Endothelial cell of umbilical vein (primary cell): ENCODE data around the gene SETX. TPM values are rescaled to one million over a fixed set of nuclear protein-coding genes. Genes with fewer than 3 reads are reported as not detected.

ENCODE experiments used
- BruUV-seq: library from RNA; stranded (reverse); fragments of 400-500 nt; replicated peaks from 2 replicates; lab custom pipeline; 2021; lab: Mats Ljungman, UMichigan
- CTCF ChIA-PET: fragments of 300-600, 350-600 bp; sonication (Branson Sonifier 250); formaldehyde crosslinking; loops from one replicate; lab custom pipeline; 2021; ENCODE audit warnings: antibody characterized with exemption, inconsistent platforms; lab: Charles Lee
- POLR2A ChIA-PET: fragments of 300-600, 350-600 bp; sonication (Branson Sonifier 250); formaldehyde crosslinking; loops from one replicate; lab custom pipeline; 2021; ENCODE audit warnings: antibody characterized with exemption, inconsistent platforms; lab: Charles Lee
- DNase-seq: peaks from one replicate; pipeline ENCODE4 v3.0.0-alpha.2; 2011; ENCODE audit warnings: low read depth, low spot score
- FAIRE-seq: peaks from 2 replicates; lab custom pipeline; 2011; peaks lifted over from hg19 to GRCh38; lab: Jason Lieb, UNC
- H2AFZ ChIP-seq: 2 replicates; pipeline ENCODE4 v1.6.0; 2012; ENCODE audit warnings: low read depth, low read length, control low read depth, inconsistent platforms
- H3K27ac ChIP-seq: 2 replicates; pipeline ENCODE4 v1.5.1; 2011; ENCODE audit warnings: low read depth, mild to moderate bottlenecking, control low read depth, low read length, moderate library complexity; ENCODE audit not compliant: insufficient read depth
- H3K27me3 ChIP-seq, 2 experiments: 2 replicates each; pipeline versions ENCODE4 v1.6.0 to v1.6.1; 2011; ENCODE audit warnings: low read length in 2 of 2, mixed read lengths in 1 of 2; ENCODE audit not compliant: control insufficient read depth in 2 of 2, insufficient read depth in 2 of 2
- H3K36me3 ChIP-seq, 2 experiments: 2 replicates in 1 of 2; 3 replicates in 1 of 2; pipeline ENCODE4 v1.5.1; 2011; ENCODE audit warnings: low read length in 2 of 2, mild to moderate bottlenecking in 1 of 2, moderate library complexity in 1 of 2; ENCODE audit not compliant: control insufficient read depth in 2 of 2, insufficient read depth in 2 of 2; ENCODE audit errors: extremely low read depth in 1 of 2
- H3K4me1 ChIP-seq: 3 replicates; pipeline ENCODE4 v1.5.1; 2011; ENCODE audit warnings: mild to moderate bottlenecking, low read length; ENCODE audit not compliant: control insufficient read depth, insufficient read depth; ENCODE audit errors: extremely low read depth
- H3K4me2 ChIP-seq: 2 replicates; pipeline ENCODE4 v1.6.1; 2011; ENCODE audit warnings: low read length, control low read depth, mixed read lengths; ENCODE audit not compliant: insufficient read depth
- H3K4me3 ChIP-seq, 3 experiments: fragments of 200-600 bp in 1 of 3; sonication (generic), shearing (Covaris generic) in 1 of 3; replicated peaks in 1 of 3; 2 replicates each; pipeline ENCODE4 v1.5.1; 2011 to 2016; ENCODE audit warnings: control low read depth in 3 of 3, low read length in 3 of 3, mild to moderate bottlenecking in 2 of 3, inconsistent platforms in 1 of 3, low read depth in 1 of 3, moderate library complexity in 1 of 3; ENCODE audit not compliant: insufficient read depth in 1 of 3
- H3K79me2 ChIP-seq: 2 replicates; pipeline ENCODE4 v1.6.0; 2012; ENCODE audit warnings: low read length, inconsistent platforms; ENCODE audit not compliant: control insufficient read depth, insufficient read depth
- H3K9ac ChIP-seq: replicated peaks from 2 replicates; pipeline ENCODE3; 2011; ENCODE audit warnings: low read length, control low read depth; ENCODE audit not compliant: insufficient read depth; ENCODE audit errors: extremely low read depth
- H3K9me1 ChIP-seq: replicated peaks from 3 replicates; pipeline ENCODE4 v1.6.0; 2011; ENCODE audit warnings: mild to moderate bottlenecking, low read length; ENCODE audit not compliant: control insufficient read depth, insufficient read depth; ENCODE audit errors: extremely low read depth
- H3K9me3 ChIP-seq: replicated peaks from 2 replicates; pipeline ENCODE4 v1.5.1; 2012; ENCODE audit warnings: low read length, inconsistent platforms; ENCODE audit not compliant: control insufficient read depth, insufficient read depth
- H4K20me1 ChIP-seq: replicated peaks from 2 replicates; pipeline ENCODE3; 2011; ENCODE audit warnings: mild to moderate bottlenecking, low read length; ENCODE audit not compliant: control insufficient read depth, insufficient read depth; ENCODE audit errors: extremely low read depth
- EZH2 ChIP-seq: IDR thresholded peaks from 2 replicates; pipeline ENCODE4 v1.6.1; 2012; ENCODE audit warnings: borderline replicate concordance, low read depth, mild to moderate bottlenecking, moderate library complexity, low read length, inconsistent platforms; ENCODE audit not compliant: severe bottlenecking
- FOS ChIP-seq: IDR thresholded peaks from 2 replicates; pipeline ENCODE4 v1.6.1; 2011; ENCODE audit warnings: mild to moderate bottlenecking, low read length, moderate library complexity, borderline replicate concordance; ENCODE audit not compliant: insufficient read depth
- GATA2 ChIP-seq: IDR thresholded peaks from 2 replicates; pipeline ENCODE4 v1.7.0; 2011; ENCODE audit warnings: low read depth, mild to moderate bottlenecking, moderate library complexity, mixed read lengths, low read length; ENCODE audit not compliant: insufficient read length, insufficient read depth
- JUN ChIP-seq: IDR thresholded peaks from 2 replicates; pipeline ENCODE4 v1.6.1; 2011; ENCODE audit warnings: borderline replicate concordance, low read depth; ENCODE audit not compliant: insufficient read length, insufficient read depth
- MYC ChIP-seq: IDR thresholded peaks from one replicate; pipeline ENCODE4 v1.6.1; 2011; ENCODE audit warnings: mild to moderate bottlenecking, low read depth, low read length
- POLR2A ChIP-seq: IDR thresholded peaks from 2 replicates; pipeline ENCODE4 v1.6.1; 2012; ENCODE audit warnings: low read depth, mild to moderate bottlenecking, control low read depth, low read length
- POLR2AphosphoS5 ChIP-seq: IDR thresholded peaks from 2 replicates; pipeline ENCODE4 v1.6.1; 2012; ENCODE audit warnings: low read depth, mild to moderate bottlenecking, control low read depth, low read length, moderate library complexity; ENCODE audit not compliant: insufficient read depth
- dilution Hi-C: fragments of 300-500 bp; cut with MboI; formaldehyde crosslinking; loops from one replicate; pipeline ENCODE4 v1.15.0; 2019; ENCODE audit warnings: low sequenced_read_pairs; ENCODE audit not compliant: extremely low pct_ligation_motif_present
- intact Hi-C: fragments of 100-400 bp; cut with micrococcal nuclease; formaldehyde crosslinking; loops from one replicate; pipeline ENCODE4 v1.10.0; 2022
- polyA plus RNA-seq, 4 experiments: library from polyadenylated mRNA; depleted of rRNA in 3 of 4; stranded (reverse) in 3 of 4; unstranded in 1 of 4; fragments of >200 nt; gene quantifications; 2 replicates each; pipeline versions ENCODE4 v1.2.1 to v1.2.3, GENCODE V29; 2011 to 2012; ENCODE audit warnings: missing spikeins in 1 of 4
- total RNA-seq: library from RNA; stranded (reverse); gene quantifications from 2 replicates; pipeline ENCODE4 v1.2.3, GENCODE V29; 2021
- TF ChIP-seq, protein P1 (sequence below), 2 donors: IDR thresholded peaks; 1 replicate in 1 of 2; 2 replicates in 1 of 2; pipeline ENCODE4 v1.5.1; 2011; ENCODE audit warnings: low read length in 2 of 2, mild to moderate bottlenecking in 2 of 2, moderate library complexity in 2 of 2, control low read depth in 1 of 2, inconsistent platforms in 1 of 2, low read depth in 1 of 2; ENCODE audit not compliant: insufficient read depth in 1 of 2; ENCODE audit errors: extremely low read depth in 1 of 2
- TF ChIP-seq, protein P2 (sequence below): IDR thresholded peaks from 2 replicates; pipeline ENCODE4 v1.6.1; 2011; ENCODE audit not compliant: insufficient read depth, insufficient read length

Gene SETX
- total and polyA plus RNA-seq, 2 donors (not counting 3 experiments of a cell fraction or from before 2014, with no cell fraction given) = 20.9 to 47.7 TPM

DNA sequence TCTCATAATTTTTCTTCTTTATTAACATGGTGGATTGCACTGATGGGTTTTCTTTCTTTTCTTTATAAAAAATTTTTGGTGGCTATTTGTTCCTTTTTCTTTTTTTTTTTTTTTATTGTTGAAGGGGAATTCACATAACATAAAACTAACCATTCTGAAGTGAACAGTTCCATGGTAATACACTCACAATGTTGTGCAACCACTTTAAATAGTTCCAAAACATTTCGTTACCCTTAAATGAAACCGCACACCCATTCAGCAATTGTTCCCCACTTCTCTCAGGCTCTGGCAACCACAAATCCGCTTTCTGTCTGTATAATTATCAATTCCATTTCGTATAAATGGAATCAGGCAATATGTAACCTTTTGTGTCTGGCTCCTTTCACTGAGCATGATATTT, 11.7 kb upstream of the SETX start:
- Histone ChIP-seq H3K9me3 (no peaks in the 10 kb centered on the region), H3K36me3 (no peaks in the 10 kb centered on the region), H3K79me2 (no peaks in the 10 kb centered on the region), H3K27ac (no peak overlapping the region), H3K4me2 (no peak overlapping the region), H3K4me1 (peaks cover 11% of the 10 kb centered on the region), H4K20me1 (no peaks in the 10 kb centered on the region), H3K9me1 (no peaks in the 10 kb centered on the region), H3K9ac (no peak overlapping the region), H3K4me3 (no peak overlapping the region), H3K27me3 (no peaks in the 10 kb centered on the region), H2AFZ (no peak overlapping the region)
- dilution Hi-C loops (no loop called here), intact Hi-C loops (no loop called here)
- FAIRE-seq = no peak
- POLR2A ChIA-PET = no interaction called here
- TF ChIP-seq FOS = no peak
- TF ChIP-seq, protein P1, sequence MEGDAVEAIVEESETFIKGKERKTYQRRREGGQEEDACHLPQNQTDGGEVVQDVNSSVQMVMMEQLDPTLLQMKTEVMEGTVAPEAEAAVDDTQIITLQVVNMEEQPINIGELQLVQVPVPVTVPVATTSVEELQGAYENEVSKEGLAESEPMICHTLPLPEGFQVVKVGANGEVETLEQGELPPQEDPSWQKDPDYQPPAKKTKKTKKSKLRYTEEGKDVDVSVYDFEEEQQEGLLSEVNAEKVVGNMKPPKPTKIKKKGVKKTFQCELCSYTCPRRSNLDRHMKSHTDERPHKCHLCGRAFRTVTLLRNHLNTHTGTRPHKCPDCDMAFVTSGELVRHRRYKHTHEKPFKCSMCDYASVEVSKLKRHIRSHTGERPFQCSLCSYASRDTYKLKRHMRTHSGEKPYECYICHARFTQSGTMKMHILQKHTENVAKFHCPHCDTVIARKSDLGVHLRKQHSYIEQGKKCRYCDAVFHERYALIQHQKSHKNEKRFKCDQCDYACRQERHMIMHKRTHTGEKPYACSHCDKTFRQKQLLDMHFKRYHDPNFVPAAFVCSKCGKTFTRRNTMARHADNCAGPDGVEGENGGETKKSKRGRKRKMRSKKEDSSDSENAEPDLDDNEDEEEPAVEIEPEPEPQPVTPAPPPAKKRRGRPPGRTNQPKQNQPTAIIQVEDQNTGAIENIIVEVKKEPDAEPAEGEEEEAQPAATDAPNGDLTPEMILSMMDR (IDR thresholded peaks at IDR 0.05; ENCODE audit: extremely low read depth in 1 of 2, insufficient read depth in 1 of 2, low read depth in 1 of 2, low read length in 2 of 2) = no peak
- DNase-seq = no peak
- no TSS peak for BruUV-seq
- CTCF ChIA-PET = no interaction called here

DNA sequence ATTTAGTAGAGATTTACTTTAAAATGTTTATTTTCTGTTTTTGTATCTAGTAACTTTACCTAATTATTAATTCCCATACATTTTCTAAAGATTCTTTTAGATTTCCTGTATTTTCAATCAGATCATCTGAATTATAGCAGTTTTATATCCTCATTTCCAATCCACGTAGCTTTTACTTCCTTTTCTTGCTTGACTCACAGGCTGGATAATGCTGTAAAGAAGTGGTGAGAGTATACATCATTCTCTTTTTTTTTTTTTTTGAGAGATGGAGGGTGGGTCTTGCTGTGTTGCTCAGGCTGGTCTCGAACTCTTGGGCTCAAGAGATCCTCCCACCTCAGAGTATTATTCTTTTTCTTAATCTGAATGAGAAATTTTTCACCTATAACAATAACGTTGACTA, 11.2 kb upstream of the SETX start:
- Histone ChIP-seq H3K9ac (no peak overlapping the region), H3K4me2 (no peak overlapping the region), H3K9me3 (no peaks in the 10 kb centered on the region), H4K20me1 (no peaks in the 10 kb centered on the region), H3K36me3 (no peaks in the 10 kb centered on the region), H3K4me3 (no peak overlapping the region), H3K27me3 (no peaks in the 10 kb centered on the region), H3K4me1 (peaks cover 11% of the 10 kb centered on the region), H3K27ac (no peak overlapping the region), H2AFZ (no peak overlapping the region), H3K9me1 (no peaks in the 10 kb centered on the region), H3K79me2 (no peaks in the 10 kb centered on the region)
- ChIA-PET POLR2A (interaction anchor here (0.9 kb wide), 1 partner anchor 11 kb away, joined by 3 read pairs; the partner anchor contains the start of gene SETX), CTCF (no interaction called here)
- TF ChIP-seq POLR2A (no peak), POLR2AphosphoS5 (no peak), GATA2 (no peak), EZH2 (no peak), JUN (no peak), FOS (no peak), MYC (no peak)
- TF ChIP-seq, protein P2, sequence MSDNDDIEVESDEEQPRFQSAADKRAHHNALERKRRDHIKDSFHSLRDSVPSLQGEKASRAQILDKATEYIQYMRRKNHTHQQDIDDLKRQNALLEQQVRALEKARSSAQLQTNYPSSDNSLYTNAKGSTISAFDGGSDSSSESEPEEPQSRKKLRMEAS = no peak
- TF ChIP-seq, protein P1 (IDR thresholded peaks at IDR 0.05; ENCODE audit: extremely low read depth in 1 of 2, insufficient read depth in 1 of 2, low read depth in 1 of 2, low read length in 2 of 2) = no peak
- no peak for FAIRE-seq
- dilution Hi-C loops (no loop called here), intact Hi-C loops (no loop called here)
- BruUV-seq = no TSS peak
- no peak for DNase-seq
